Neutrophil (primary cell): ENCODE data around the gene DDX51.
"Not testable (repeated sequence)": the region's sequence is repeated elsewhere in the genome, so short reads cannot be mapped to it uniquely, and the experiment has no call there.

Experiments
- H3K27ac ChIP-seq: fragments of 200-600 bp; sonication (generic); 2 replicates; pipeline ENCODE4 v1.5.1; 2016; ENCODE audit warnings: mild to moderate bottlenecking, moderate library complexity
- H3K27me3 ChIP-seq: fragments of 200-600 bp; sonication (generic); 2 replicates; pipeline ENCODE4 v1.6.0; 2016; ENCODE audit warnings: mild to moderate bottlenecking
- H3K36me3 ChIP-seq: fragments of 200-600 bp; sonication (generic); 2 replicates; pipeline ENCODE4 v1.5.1; 2017
- H3K4me1 ChIP-seq, 2 experiments: fragments of 200-600 bp in 1 of 2; sonication (generic) in 1 of 2; 1 replicate in 1 of 2; 2 replicates in 1 of 2; pipeline versions ENCODE4 v1.5.1 to v1.6.1; 2013 to 2016; ENCODE audit warnings: low read depth in 1 of 2, low read length in 1 of 2, mild to moderate bottlenecking in 1 of 2, moderate library complexity in 1 of 2; ENCODE audit not compliant: control insufficient read depth in 1 of 2, insufficient read depth in 1 of 2
- H3K4me3 ChIP-seq, 2 experiments: fragments of 200-600 bp in 1 of 2; sonication (generic) in 1 of 2; 1 replicate in 1 of 2; 2 replicates in 1 of 2; pipeline ENCODE4 v1.5.1; 2013 to 2016; ENCODE audit warnings: low read depth in 1 of 2, low read length in 1 of 2, mild to moderate bottlenecking in 1 of 2, moderate library complexity in 1 of 2
- H3K9me3 ChIP-seq: fragments of 200-600 bp; sonication (generic); 2 replicates; pipeline ENCODE4 v1.5.1; 2016
- CTCF ChIP-seq: fragments of 200-600 bp; sonication (generic); IDR thresholded peaks from 2 replicates; pipeline ENCODE4 v1.5.1; 2016; ENCODE audit warnings: antibody characterized with exemption

The DDX51 gene

GRCh38 chr12:132151766-132152410, 7.8 kb upstream of the DDX51 start:
- Histone ChIP-seq H3K4me3 (no peak overlapping the region), H3K27ac (no peak overlapping the region), H3K9me3 (no peaks in the 10 kb centered on the region), H3K4me1 (peaks cover 4 to 5% of the 10 kb centered on the region in 2 experiments), H3K36me3 (peaks cover 34% of the 10 kb centered on the region), H3K27me3 (no peaks in the 10 kb centered on the region)
- no peak for TF ChIP-seq CTCF

GRCh38 chr12:132151145-132151765, 7.1 kb upstream of the DDX51 start:
- Histone ChIP-seq H3K27ac (no peak overlapping the region), H3K27me3 (no peaks in the 10 kb centered on the region), H3K4me3 (no peak overlapping the region), H3K36me3 (peaks cover 34% of the 10 kb centered on the region), H3K9me3 (no peaks in the 10 kb centered on the region), H3K4me1 (peaks cover 4 to 5% of the 10 kb centered on the region in 2 experiments)
- TF ChIP-seq CTCF: no peak

- H3K4me3 ChIP-seq: no peak overlapping the region
- TF ChIP-seq CTCF: no peak
These were observed 6.6 kb upstream of the DDX51 start for GRCh38 chr12:132150780-132151144.

GRCh38 chr12:132149526-132149925, 5.4 kb upstream of the DDX51 start:
- not testable (repeated sequence) for H3K27me3 ChIP-seq, H3K9me3 ChIP-seq, H3K27ac ChIP-seq, H3K4me3 ChIP-seq
- Histone ChIP-seq H3K4me1 (peaks cover 13% of the 10 kb centered on the region in 2 experiments), H3K36me3 (peaks cover 34% of the 10 kb centered on the region)

More at GRCh38 chr12:132150780-132151144, 6.6 kb upstream of the DDX51 start:
- Histone ChIP-seq H3K36me3 (peaks cover 34% of the 10 kb centered on the region), H3K9me3 (no peaks in the 10 kb centered on the region), H3K4me1 (peaks cover 4 to 5% of the 10 kb centered on the region in 2 experiments), H3K27ac (no peak overlapping the region), H3K27me3 (no peaks in the 10 kb centered on the region)

GRCh38 chr12:132148368-132149045, 4.4 kb upstream of the DDX51 start:
- no peak overlapping the region for H3K4me3 ChIP-seq
- peaks cover 34% of the 10 kb centered on the region for H3K36me3 ChIP-seq
- no peaks in the 10 kb centered on the region for H3K9me3 ChIP-seq
- H3K4me1 ChIP-seq: peaks cover 12 to 13% of the 10 kb centered on the region in 2 experiments
- TF ChIP-seq CTCF: no peak
- H3K27ac ChIP-seq: no peak overlapping the region
- H3K27me3 ChIP-seq: peaks cover under 1% of the 10 kb centered on the region
